ENCODE results near the gene DHCR24. TPM values are rescaled to one million over a fixed set of nuclear protein-coding genes. Genes with fewer than 3 reads are reported as not detected.
A peak's percentile ranks its signal among the peaks of the same experiment; 100 is the strongest.

The DHCR24 gene
- total RNA-seq, 2 donors from 2014 or later, result 217 to 298 TPM

DNA sequence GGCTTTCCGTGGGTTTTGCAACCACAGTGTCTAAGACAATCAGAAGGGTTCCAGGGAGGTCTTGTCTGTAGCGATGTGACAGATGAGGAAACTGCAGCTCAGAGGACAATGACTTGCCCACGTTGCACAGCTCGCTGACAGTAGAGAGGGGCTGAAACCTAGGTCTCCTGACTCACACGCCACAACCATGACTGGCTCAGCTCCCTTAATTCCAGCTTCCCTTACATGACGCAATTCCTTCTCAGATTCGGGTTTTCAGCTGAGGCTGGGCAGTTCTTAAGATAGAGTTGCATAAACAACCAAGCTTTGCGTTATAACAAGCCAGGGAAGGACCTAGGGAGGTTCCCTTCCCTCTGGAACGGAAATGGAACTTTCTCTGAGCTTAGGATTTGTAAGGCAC, 36.3 kb downstream of the DHCR24 start:
- ATAC-seq (no peak), DNase-seq (no peak)
- intact Hi-C loops (cut with DNase I, micrococcal nuclease), result no loop called here

DNA sequence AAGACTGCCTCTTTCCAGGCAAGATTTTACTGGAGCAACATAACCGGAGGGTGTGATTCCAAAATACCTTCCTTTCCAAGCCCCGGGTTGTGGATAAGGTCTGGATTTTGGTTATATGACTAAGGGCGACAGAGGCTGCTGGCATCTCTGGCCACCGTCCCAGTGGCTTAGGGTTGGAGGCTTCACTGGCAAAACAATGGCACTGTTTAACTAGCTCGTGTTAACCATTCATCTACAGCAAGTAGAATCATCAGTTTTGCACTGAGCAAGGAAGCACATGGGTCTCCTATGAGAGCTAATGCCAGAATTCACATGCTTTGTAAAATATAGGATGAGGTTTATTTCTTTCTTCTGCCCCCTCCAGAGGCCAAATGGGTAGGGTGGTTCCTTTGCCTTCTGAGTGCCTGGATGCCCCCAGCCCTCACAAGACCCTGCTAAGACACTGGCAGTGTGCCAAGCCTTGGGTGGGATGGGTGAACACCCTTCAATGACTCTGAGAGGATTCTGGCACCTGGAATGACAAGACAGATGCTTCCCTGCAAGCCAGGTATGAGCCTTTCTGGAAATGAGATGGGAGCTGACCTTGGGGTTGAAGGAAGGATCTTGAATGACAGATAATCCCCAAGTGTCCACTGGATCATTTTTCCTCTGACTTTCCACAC, 36.8 kb downstream of the DHCR24 start:
- no peak for DNase-seq
- intact Hi-C loops (cut with DNase I, micrococcal nuclease), result no loop called here
- ATAC-seq, result no peak

DNA sequence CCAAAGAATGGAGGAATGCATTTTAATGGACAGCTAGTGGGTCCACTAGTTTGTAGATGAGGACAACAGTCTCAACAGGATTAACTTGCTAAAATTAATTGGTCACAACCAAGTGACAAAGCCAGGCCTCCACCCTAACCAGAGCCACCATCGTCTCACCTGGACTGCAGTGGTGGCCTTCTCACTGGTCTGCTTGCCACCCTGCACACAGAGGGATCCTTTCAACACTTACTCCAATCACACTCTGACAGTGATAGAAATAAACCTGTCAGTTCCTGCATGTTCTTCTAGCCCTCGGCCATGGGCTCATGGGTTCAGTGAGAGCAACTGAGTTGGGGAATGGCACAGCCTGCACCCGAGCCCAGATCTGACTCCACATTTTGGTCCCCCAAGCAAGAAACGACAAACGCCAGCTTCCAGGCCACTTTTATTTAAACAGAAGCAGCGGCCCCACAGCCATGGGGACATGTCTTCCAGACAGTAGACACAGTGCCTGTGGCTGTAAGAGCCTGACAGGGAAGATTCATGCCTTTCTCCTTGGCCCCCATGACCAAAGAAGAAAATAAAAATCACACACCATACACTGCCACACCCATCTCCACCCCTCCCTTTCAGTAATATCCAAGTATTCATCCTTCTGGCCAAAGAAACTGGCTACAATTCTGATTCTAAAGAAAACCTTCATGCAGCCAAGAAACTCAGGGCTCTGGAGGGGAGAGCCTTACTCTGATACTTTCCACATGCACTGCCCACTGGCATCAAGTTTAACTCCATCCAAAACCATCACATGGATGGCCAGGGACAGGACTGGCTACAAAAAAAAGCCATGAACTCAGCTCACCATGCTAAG, 37.6 kb downstream of the DHCR24 start:
- intact Hi-C loops (cut with DNase I, micrococcal nuclease), result no loop called here
- no peak for ATAC-seq
- DNase-seq, result no peak

GRCh38 chr1:54848134-54848948, 38.7 kb downstream of the DHCR24 start:
- ATAC-seq, result peak; percentile 11
- no peak for DNase-seq
- intact Hi-C loops (cut with DNase I, micrococcal nuclease), result no loop called here

GRCh38 chr1:54846716-54847284, 40.2 kb downstream of the DHCR24 start:
- DNase-seq, result no peak
- peak; percentile 13 for ATAC-seq
- intact Hi-C loops (cut with DNase I, micrococcal nuclease), result no loop called here

- ATAC-seq (no peak), DNase-seq (no peak)
- intact Hi-C loops (cut with DNase I, micrococcal nuclease), result no loop called here
These were observed 40.7 kb downstream of the DHCR24 start for GRCh38 chr1:54846301-54846700.

- peak; percentile 24 for ATAC-seq
- intact Hi-C loops (cut with DNase I, micrococcal nuclease), result no loop called here
- DNase-seq, result no peak
These were observed 41.2 kb downstream of the DHCR24 start for GRCh38 chr1:54845772-54846171.

- DNase-seq (no peak), ATAC-seq (no peak)
- intact Hi-C loops (cut with DNase I, micrococcal nuclease), result no loop called here
These were observed 42.4 kb downstream of the DHCR24 start for GRCh38 chr1:54844564-54844963.

GRCh38 chr1:54843449-54843848, 43.5 kb downstream of the DHCR24 start:
- intact Hi-C loops (cut with DNase I, micrococcal nuclease), result no loop called here
- no peak for DNase-seq
- no peak for ATAC-seq

GRCh38 chr1:54842963-54843362, 44.0 kb downstream of the DHCR24 start:
- intact Hi-C loops (cut with DNase I, micrococcal nuclease), result no loop called here
- ATAC-seq, result no peak
- DNase-seq, result no peak

DNA sequence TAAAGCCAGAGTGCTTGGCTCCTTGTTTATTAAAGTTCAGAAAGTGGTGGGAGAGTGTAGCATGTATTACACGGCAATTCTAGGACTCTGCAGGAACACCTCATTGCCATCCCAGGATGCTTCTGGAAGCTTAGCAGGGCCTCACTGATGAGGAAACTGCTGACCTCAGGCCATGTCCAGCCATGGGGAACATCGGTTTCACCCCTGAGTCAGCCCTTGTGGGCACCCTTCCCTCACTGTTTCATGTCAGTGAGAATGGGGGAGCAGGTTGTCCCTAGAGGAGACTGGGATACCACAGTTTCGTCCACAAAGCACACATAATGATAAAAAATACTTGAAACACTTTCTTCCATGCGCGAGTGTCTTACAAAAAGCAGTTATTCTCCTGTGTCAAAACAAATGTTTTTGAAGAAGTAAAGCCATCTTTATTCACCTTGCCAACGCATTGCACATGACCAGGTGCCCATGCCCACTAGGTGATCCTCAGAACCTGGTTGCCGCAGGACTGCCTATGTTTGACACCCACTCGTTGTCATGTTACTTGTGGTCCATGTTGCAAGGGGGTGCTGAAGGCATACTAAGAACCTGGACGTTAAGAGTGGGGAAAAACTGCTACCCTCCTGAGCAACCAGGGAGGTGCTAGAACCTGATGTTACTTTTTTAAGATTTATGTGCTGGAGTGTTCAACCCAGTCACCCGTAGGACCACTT, 44.6 kb downstream of the DHCR24 start:
- ATAC-seq, result no peak
- DNase-seq, result no peak
- intact Hi-C loops (cut with DNase I, micrococcal nuclease), result no loop called here

DNA sequence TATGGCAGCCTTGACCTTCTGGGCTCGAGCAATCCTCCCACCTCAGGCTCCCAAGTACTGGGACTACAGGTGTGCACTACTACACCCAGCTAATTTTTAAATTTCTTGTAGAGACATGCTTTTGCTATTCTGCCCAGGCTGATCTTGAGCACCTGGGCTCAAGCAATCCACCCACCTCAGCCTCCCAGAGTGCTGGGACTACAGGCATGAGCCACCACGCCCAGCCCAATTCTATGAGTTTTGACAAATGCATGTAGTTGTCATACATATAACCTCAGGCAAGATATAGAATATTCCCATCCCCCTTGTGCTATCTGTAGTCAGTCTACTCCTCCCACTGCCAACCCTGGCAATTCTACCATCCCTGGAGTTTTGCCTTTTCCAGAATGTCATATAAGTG, 47.2 kb downstream of the DHCR24 start:
- intact Hi-C loops (cut with DNase I, micrococcal nuclease), result no loop called here
- ATAC-seq, result no peak
- no peak for DNase-seq

DNA sequence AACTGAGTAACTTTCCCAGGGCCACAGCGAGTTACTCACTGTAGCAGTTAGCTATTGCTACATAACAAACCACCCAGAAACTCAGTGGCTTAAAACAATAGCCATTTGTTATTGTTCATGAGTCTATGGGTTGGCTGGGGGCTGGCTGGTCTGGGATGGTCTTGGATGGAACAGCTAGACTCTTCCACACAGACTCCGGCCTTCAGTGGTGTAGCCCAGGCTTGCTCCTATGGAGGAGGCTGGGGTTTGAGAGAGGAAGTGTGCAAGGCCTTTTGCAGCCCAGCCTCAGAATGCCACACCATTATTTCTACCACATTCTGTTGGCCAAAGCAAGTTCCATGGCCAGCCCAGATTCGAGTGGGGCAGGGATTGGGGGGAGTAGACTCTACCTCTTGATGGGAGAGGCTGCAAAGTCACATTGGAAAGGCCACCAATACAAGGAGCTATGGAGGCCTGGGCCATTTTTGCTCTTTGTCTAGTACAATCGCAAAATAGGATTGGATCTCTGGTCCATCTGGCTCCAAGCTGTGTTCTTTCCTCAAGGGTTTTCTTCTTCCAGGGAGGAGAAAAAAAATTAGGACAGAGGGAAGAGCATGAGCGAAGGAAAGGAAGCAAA, 48.3 kb downstream of the DHCR24 start:
- intact Hi-C loops (cut with DNase I, micrococcal nuclease), result no loop called here
- DNase-seq (no peak), ATAC-seq (no peak)

DNA sequence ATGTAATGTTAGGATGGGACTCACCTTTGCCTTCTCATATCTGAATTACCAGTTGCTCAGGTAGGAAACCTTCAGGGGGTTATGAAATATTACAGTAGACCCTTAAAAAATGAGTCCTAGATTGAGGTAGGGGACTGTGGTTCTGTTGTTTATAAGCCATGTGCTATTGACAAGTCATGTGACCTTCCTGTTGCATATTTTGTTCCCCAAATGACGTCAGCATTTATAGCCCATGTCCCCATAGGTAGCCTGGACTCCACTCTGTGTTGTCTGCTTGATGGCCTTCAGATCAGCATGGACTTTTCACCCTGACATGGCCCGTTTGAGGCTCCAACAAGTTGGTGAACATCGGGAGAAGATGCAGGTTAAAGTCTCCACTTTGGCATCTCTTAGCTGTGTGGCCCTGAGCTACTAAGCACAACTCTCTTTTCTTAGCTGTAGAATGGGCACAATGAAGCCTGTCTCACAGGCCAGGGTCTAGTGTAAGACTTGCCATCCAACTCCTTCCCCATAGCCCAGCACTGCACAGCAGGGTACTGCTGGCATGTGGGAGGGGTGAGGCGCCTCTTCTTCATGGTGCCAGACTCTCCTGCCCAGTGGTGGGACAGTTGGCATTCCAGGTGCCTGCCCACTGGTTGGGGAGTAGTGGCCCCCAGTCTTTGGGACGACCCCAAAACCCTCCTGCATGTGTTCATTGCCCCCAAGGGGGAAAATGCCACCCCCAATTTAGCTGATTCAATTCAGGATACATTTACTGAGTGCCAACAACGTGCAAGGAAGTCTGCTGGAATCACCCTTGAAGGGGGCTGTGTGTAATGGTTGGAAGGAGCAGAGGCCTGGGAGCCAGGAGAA, 49.8 kb downstream of the DHCR24 start:
- intact Hi-C loops (cut with DNase I, micrococcal nuclease), result no loop called here
- DNase-seq, result no peak
- ATAC-seq, result no peak

DNA sequence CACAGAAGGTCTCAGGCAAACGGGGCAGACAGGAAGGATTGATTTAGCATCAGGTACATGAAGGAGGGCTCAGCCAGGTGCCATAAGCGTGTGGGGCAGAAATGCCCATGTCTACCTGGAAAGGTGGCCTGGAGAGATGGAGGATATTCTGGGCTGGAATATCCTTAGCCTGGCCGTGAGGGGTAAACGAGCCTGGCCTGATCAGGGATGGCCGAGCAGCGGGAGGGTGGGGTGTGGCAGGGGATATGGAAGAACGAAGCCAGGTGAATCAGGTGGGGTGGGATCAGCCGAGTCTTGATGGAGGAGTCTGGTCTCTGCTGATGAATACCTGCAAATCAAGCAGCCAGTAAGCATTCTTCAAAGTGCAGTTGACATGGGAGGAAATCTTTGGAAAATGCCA, 50.4 kb downstream of the DHCR24 start:
- no peak for DNase-seq
- ATAC-seq, result no peak
- intact Hi-C loops (cut with DNase I, micrococcal nuclease), result no loop called here

DNA sequence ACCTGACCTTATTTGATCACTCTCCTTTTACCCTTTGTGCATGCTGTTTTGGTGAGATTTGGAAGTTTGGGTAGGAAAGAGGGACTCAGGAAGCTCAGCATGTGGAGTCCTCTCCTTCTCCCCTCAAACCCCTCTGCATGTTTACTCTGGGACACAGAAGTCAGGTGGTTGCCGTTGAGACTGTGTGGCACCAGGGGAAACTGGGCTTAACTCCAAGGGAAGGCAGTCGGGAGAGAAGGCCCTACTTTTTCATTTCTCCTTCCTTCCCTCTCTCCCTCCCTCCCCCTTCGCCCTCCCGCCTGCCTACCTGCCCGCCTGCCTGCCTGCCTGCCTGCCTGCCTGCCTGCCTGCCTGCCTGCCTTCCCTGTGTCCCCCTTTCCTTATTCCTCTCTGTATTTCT, 51.0 kb downstream of the DHCR24 start:
- no peak for DNase-seq
- peak; percentile 7 for ATAC-seq
- intact Hi-C loops (cut with DNase I, micrococcal nuclease), result no loop called here

DNA sequence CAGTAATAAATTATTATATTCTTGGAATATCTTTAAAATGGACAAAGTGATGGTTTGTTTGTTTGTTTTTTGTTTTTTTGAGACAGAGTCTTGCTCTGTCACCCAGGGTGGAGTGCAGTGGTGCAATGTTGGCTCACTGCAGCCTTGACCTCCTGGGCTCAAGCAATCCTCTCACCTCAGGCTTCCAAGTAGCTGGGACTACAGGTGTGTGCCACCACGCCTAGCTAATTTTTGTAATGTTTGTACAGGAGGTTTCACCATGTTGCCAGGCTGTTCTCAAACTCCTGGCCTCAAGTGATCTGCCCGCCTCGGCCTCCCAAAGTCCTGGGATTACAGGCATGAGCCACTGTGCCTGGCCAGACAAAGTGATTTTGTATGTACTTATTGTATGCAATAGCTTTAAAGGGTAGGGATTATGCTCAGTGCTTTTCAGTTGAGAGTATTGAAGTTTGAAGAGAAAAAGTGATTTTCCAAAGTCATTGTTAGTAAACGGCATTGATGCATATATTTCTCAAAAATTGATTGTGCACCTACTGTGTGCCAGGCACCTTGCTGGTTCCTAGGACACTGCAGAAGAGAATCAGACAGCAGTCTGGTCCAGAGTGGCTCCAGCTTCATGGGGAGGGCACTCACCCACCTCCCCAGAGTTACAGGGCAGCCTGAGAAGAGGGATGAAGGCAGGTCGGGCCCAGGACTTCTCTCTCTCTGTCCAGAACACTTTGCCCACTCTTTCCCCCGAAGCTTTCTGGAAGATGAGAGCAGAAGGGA, 51.7 kb downstream of the DHCR24 start:
- ATAC-seq, result peak; percentile 51
- no peak for DNase-seq
- intact Hi-C loops (cut with DNase I, micrococcal nuclease), result no loop called here
